Peyer's patch (tissue), 4 donors: ENCODE results near the gene MAP2K4. TPM values are rescaled to one million over a fixed set of nuclear protein-coding genes. Genes with fewer than 3 reads are reported as not detected.
A peak's percentile ranks its signal among the peaks of the same experiment; 100 is the strongest.

Experiments
- DNase-seq, 3 donors: peaks; one replicate each; pipeline ENCODE4 v3.0.0-alpha.2; 2017 to 2019
- H3K27ac ChIP-seq, 4 donors: fragments of 200-600 bp; sonication (generic); one replicate each; pipeline ENCODE4 v1.5.1; 2016 to 2019
- H3K27me3 ChIP-seq, 2 donors: fragments of 200-600 bp; sonication (generic); one replicate each; pipeline ENCODE4 v1.5.1; 2019
- H3K36me3 ChIP-seq, 3 donors: fragments of 200-600 bp; sonication (generic); one replicate each; pipeline ENCODE4 v1.5.1; 2016 to 2019
- H3K4me1 ChIP-seq, 4 donors: fragments of 200-600 bp; sonication (generic); one replicate each; pipeline ENCODE4 v1.5.1; 2016 to 2019
- H3K4me3 ChIP-seq, 4 donors: fragments of 200-600 bp; sonication (generic); 1 replicate in 3 of 4; 2 replicates in 1 of 4; pipeline ENCODE4 v1.5.1; 2016 to 2019; ENCODE audit warnings: mild to moderate bottlenecking in 1 of 4
- H3K9me3 ChIP-seq, 4 donors: fragments of 200-600 bp; sonication (generic); one replicate each; pipeline ENCODE4 v1.5.1; 2016 to 2019; ENCODE audit warnings: mild to moderate bottlenecking in 1 of 4
- POLR2A ChIP-seq, 2 donors: fragments of 450-650 bp; IDR thresholded peaks; one replicate each; pipeline ENCODE4 v1.5.1; 2017; ENCODE audit warnings: antibody characterized with exemption in 2 of 2, mild to moderate bottlenecking in 2 of 2, moderate library complexity in 2 of 2
- total RNA-seq, 4 donors: library from RNA; depleted of rRNA; stranded (reverse); fragments of >200 nt; gene quantifications; one replicate each; pipeline ENCODE4 v1.1.0, GENCODE V29; 2016
- TF ChIP-seq, protein P1 (sequence below), 6 experiments: fragments of 450-650 bp in 4 of 6; fragments of 200-600 bp in 2 of 6; sonication (generic) in 1 of 6; IDR thresholded peaks; one replicate each; pipeline ENCODE4 v1.5.1; 2017 to 2019; ENCODE audit warnings: antibody characterized with exemption in 6 of 6, mild to moderate bottlenecking in 3 of 6, moderate library complexity in 1 of 6

Gene MAP2K4
- total RNA-seq, 4 donors from 2014 or later = 17.7 to 34.7 (median 27.7) TPM

DNA sequence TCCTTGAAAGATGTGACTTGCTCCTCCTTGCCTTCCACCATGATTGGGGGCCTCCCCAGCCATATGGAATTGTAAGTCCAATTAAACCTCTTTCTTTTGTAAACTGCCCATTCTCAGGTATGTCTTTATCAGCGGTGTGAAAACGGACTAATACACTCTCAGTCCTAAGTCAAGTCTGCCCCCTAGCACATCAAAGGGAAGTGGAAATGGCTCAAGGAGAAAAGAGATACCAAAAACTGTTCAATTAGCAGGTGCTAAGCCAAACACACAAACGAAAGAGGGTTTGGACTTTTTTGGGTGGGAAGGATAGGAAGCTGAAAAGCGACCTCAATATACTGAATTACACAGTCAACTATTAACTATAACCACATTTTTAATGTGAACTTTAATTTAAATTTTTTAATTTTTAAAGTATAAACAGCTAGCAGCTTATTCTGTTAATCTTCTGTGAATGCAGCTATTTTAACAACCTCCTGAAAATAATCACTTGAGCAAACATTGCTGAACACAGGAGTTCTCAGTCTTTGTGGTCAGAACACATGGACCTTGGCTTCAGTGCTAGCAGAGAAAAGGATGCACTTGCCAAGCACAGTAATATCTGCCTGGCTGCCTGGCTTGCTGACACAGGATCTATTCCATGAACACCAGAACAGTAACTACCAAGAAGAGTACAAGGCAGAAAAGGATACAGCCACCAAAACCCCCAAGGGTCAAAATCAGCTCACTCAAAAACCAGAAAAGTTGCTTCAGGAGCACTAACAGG, 34.3 kb upstream of the MAP2K4 start:
- Histone ChIP-seq H3K36me3 (peaks cover 0 to 51% (median 0%) of the 10 kb centered on the region in 3 donors), H3K9me3 (no peaks in the 10 kb centered on the region), H3K4me3 (no peak overlapping the region), H3K27me3 (no peaks in the 10 kb centered on the region), H3K27ac (no peak overlapping the region), H3K4me1 (no peaks in the 10 kb centered on the region)
- TF ChIP-seq POLR2A (IDR thresholded peaks at IDR 0.05) = no peak
- TF ChIP-seq, protein P1, sequence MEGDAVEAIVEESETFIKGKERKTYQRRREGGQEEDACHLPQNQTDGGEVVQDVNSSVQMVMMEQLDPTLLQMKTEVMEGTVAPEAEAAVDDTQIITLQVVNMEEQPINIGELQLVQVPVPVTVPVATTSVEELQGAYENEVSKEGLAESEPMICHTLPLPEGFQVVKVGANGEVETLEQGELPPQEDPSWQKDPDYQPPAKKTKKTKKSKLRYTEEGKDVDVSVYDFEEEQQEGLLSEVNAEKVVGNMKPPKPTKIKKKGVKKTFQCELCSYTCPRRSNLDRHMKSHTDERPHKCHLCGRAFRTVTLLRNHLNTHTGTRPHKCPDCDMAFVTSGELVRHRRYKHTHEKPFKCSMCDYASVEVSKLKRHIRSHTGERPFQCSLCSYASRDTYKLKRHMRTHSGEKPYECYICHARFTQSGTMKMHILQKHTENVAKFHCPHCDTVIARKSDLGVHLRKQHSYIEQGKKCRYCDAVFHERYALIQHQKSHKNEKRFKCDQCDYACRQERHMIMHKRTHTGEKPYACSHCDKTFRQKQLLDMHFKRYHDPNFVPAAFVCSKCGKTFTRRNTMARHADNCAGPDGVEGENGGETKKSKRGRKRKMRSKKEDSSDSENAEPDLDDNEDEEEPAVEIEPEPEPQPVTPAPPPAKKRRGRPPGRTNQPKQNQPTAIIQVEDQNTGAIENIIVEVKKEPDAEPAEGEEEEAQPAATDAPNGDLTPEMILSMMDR (IDR thresholded peaks at IDR 0.05) = no peak
- no peak for DNase-seq

DNA sequence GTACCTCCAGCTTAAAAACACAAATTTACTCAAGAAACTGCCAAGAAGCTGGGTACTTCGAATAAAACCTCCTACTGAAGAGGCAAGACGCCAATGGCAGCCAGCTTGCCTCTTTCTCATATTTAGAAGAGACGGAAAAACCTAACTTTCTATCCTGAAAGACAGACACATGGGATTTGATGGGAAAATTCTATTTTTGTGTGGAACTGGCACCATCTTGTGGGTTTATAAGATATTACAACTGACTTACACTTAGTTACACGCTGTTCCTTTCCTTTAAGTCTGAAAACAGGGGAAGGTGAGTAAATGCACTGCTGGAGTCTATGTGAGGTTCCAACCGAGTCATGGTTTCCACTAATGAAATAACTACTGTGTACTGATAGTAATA, 33.7 kb upstream of the MAP2K4 start:
- TF ChIP-seq, protein P1 (IDR thresholded peaks at IDR 0.05) = peak in 5 of 6 experiments; percentile 38 to 57 (median 54)
- TF ChIP-seq POLR2A (IDR thresholded peaks at IDR 0.05) = no peak
- no peak for DNase-seq
- H3K36me3 ChIP-seq = peaks cover 0 to 55% (median 0%) of the 10 kb centered on the region in 3 donors

DNA sequence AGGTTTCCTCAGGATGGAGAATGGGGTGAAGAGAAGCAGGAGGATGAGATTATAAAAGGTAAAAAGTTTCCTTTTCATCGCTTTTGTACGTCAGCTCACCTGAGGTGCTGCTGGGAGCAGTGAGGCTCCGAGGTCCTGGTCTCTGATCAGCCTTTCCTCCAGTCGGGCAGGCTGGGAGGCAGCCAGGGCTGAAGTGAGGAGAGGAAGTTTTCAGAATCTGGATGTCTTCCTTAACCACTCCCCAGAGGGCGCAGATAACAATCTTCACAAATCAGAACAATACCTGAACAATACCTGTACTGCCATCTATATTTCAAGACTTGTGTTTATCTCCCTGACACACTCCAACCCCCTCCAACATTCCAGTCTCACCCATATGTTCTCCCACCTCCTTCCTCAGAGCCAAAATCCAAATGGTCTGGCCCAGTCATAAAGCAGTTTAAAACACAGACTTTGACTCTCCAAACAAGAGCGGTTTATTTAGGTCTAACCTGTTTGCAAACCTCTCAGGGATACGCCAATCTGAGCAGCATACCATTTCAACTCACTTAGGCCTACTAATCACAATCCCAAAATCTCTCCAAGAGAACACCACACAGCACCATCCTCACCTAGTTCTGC, 30.2 kb upstream of the MAP2K4 start:
- peaks cover 0 to 36% (median 0%) of the 10 kb centered on the region in 3 donors for H3K36me3 ChIP-seq
- no peak overlapping the region for H3K27ac ChIP-seq
- no peak overlapping the region for H3K4me3 ChIP-seq
- no peaks in the 10 kb centered on the region for H3K9me3 ChIP-seq
- H3K27me3 ChIP-seq = no peaks in the 10 kb centered on the region
- no peak for DNase-seq
- H3K4me1 ChIP-seq = no peaks in the 10 kb centered on the region
- no peak for TF ChIP-seq POLR2A (IDR thresholded peaks at IDR 0.05)
- TF ChIP-seq, protein P1 (IDR thresholded peaks at IDR 0.05) = no peak

More for the DNA sequence above, 33.7 kb upstream of the MAP2K4 start:
- H3K27ac ChIP-seq = no peak overlapping the region
- H3K4me1 ChIP-seq = no peaks in the 10 kb centered on the region
- H3K9me3 ChIP-seq = no peaks in the 10 kb centered on the region
- no peak overlapping the region for H3K4me3 ChIP-seq
- no peaks in the 10 kb centered on the region for H3K27me3 ChIP-seq

DNA sequence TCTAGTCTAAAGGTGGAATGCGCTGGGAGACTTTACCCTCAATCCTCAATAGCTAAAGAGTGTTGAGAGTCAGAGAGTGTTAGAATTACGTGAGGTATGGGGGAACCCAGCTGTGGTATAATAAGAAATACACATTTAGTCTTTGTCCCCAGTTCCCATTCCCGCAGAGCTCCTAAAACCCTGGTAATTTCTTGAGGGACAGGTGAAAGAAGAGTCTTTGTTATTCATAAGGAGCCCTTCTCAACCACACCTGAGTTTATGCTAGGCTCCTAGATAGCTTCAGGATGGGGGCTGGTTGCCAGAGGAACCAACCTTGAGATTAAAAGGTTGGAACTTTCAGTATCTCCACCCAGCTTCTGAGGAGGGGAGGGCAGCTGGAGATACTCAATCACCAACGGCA, 29.2 kb upstream of the MAP2K4 start:
- H3K9me3 ChIP-seq = no peaks in the 10 kb centered on the region
- no peak for DNase-seq
- TF ChIP-seq, protein P1 (IDR thresholded peaks at IDR 0.05) = no peak
- TF ChIP-seq POLR2A (IDR thresholded peaks at IDR 0.05) = no peak
- H3K27ac ChIP-seq = no peak overlapping the region
- no peaks in the 10 kb centered on the region for H3K4me1 ChIP-seq
- H3K4me3 ChIP-seq = no peak overlapping the region
- H3K36me3 ChIP-seq = peaks cover 0 to 36% (median 0%) of the 10 kb centered on the region in 3 donors
- H3K27me3 ChIP-seq = no peaks in the 10 kb centered on the region

DNA sequence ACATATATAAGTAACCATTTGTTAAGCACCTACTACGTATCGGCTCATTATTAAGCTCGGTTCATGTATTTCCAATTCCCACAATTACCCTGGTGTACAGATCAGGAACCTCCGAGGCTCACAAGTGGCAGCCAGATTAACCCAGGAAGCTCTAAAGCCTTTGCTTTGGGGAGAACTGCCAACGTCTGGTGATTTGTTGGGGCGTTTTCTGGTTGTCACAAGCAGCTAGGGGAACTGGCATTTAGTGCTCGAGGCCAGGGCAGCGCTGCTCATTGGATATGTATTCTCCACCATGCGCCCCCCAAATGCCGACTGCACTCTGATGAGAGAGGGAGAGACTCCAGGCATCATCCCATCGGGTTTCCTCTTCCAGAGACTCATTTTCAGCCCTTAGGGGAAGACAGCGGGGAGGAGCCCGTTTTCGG, 23.9 kb upstream of the MAP2K4 start:
- peaks cover 0 to 10% (median 0%) of the 10 kb centered on the region in 3 donors for H3K36me3 ChIP-seq
- H3K27me3 ChIP-seq = no peaks in the 10 kb centered on the region
- H3K9me3 ChIP-seq = no peaks in the 10 kb centered on the region
- H3K4me1 ChIP-seq = no peaks in the 10 kb centered on the region
- peak in 2 of 3 donors; percentile 65 to 71 for DNase-seq
- H3K4me3 ChIP-seq = peak overlapping the region; percentile 58 to 94 (median 84)
- no peak for TF ChIP-seq POLR2A (IDR thresholded peaks at IDR 0.05)
- TF ChIP-seq, protein P1 (IDR thresholded peaks at IDR 0.05) = peak in 5 of 6 experiments; percentile 11 to 42 (median 31)
- H3K27ac ChIP-seq = peak overlapping the region; percentile 80 to 96 (median 92)
